Smooth muscle cell (in vitro differentiated cells): ENCODE measurements around the gene EIF4EBP3. TPM values are rescaled to one million over a fixed set of nuclear protein-coding genes. Genes with fewer than 3 reads are reported as not detected.

Experiments used
- DNase-seq: peaks from one replicate; lab custom pipeline; 2025; ENCODE audit not compliant: unreplicated experiment; lab: John Stamatoyannopoulos, UW
- H2AFZ ChIP-seq: fragments of 200-600 bp; sonication (generic); 2 replicates; pipeline ENCODE4 v1.6.0; 2016; ENCODE audit warnings: antibody characterized with exemption, low read depth, mild to moderate bottlenecking
- H3F3A ChIP-seq: fragments of 200-600 bp; sonication (generic); 2 replicates; pipeline ENCODE4 v1.6.0; 2017; ENCODE audit warnings: antibody characterized with exemption, low read depth
- H3K27ac ChIP-seq: fragments of 200-600 bp; sonication (generic); 2 replicates; pipeline ENCODE4 v1.5.1; 2016; ENCODE audit warnings: low read depth, mild to moderate bottlenecking
- H3K27me3 ChIP-seq: fragments of 200-600 bp; sonication (generic); 2 replicates; pipeline ENCODE4 v1.6.1; 2016; ENCODE audit warnings: low read depth, mild to moderate bottlenecking
- H3K36me3 ChIP-seq: fragments of 200-600 bp; sonication (generic); 2 replicates; pipeline ENCODE4 v1.5.1; 2016; ENCODE audit warnings: low read depth
- H3K4me1 ChIP-seq: fragments of 200-600 bp; sonication (generic); 2 replicates; pipeline ENCODE4 v1.5.1; 2016; ENCODE audit warnings: low read depth
- H3K4me2 ChIP-seq: fragments of 200-600 bp; sonication (generic); 2 replicates; pipeline ENCODE4 v1.6.0; 2016; ENCODE audit warnings: mild to moderate bottlenecking
- H3K4me3 ChIP-seq: fragments of 200-600 bp; sonication (generic); 2 replicates; pipeline ENCODE4 v1.5.1; 2016; ENCODE audit warnings: mild to moderate bottlenecking
- H3K79me2 ChIP-seq: fragments of 200-600 bp; sonication (generic); 2 replicates; pipeline ENCODE4 v1.6.0; 2016; ENCODE audit warnings: low read depth, mild to moderate bottlenecking
- H3K9ac ChIP-seq: fragments of 200-600 bp; sonication (generic); 2 replicates; pipeline ENCODE4 v1.6.0; 2016; ENCODE audit warnings: low read depth
- H3K9me3 ChIP-seq: fragments of 200-600 bp; sonication (generic); replicated peaks from 2 replicates; pipeline ENCODE4 v1.5.1; 2016; ENCODE audit warnings: low read depth
- H4K20me1 ChIP-seq: fragments of 200-600 bp; sonication (generic); 2 replicates; pipeline ENCODE4 v1.6.0; 2016; ENCODE audit warnings: low read depth
- CTCF ChIP-seq: fragments of 200-600 bp; sonication (generic); IDR thresholded peaks from 2 replicates; pipeline ENCODE4 v1.5.1; 2017; ENCODE audit warnings: borderline replicate concordance, mild to moderate bottlenecking, antibody characterized with exemption; ENCODE audit not compliant: insufficient read depth, poor library complexity, severe bottlenecking
- WGBS: methylation state at CpG from one replicate; pipeline ENCODE4 v1.1.7; 2016; ENCODE audit warnings: low lambda C conversion rate; 5-methylcytosine and 5-hydroxymethylcytosine counted together
- polyA plus RNA-seq: library from polyadenylated mRNA; unstranded; fragments of >200 nt; fragmentation: Nextera tagmentation; extraction: Ambion mirVana; gene quantifications from 2 replicates; pipeline ENCODE4 v1.2.1, GENCODE V29; 2016
- total RNA-seq: library from RNA; depleted of rRNA; stranded (reverse); fragments of >200 nt; gene quantifications from 2 replicates; pipeline ENCODE4 v1.2.3, GENCODE V29; 2014

EIF4EBP3 gene
- total and polyA plus RNA-seq, 2 experiments from 2014 or later: 3.4 TPM; not detected in 1

- no peak overlapping the region for H3K4me2 ChIP-seq
- no peaks in the 10 kb centered on the region for H3K9me3 ChIP-seq
- H3K9ac ChIP-seq: no peak overlapping the region
- WGBS: 97% methylated on average over 4 of the region's 4 CpGs
- H3K27ac ChIP-seq: no peak overlapping the region
- DNase-seq: no peak
- H3K4me3 ChIP-seq: no peak overlapping the region
- H4K20me1 ChIP-seq: no peaks in the 10 kb centered on the region
- no peaks in the 10 kb centered on the region for H3K27me3 ChIP-seq
- no peaks in the 10 kb centered on the region for H3F3A ChIP-seq
- H2AFZ ChIP-seq: no peak overlapping the region
- H3K79me2 ChIP-seq: no peaks in the 10 kb centered on the region
- no peak for TF ChIP-seq CTCF
- peaks cover 48% of the 10 kb centered on the region for H3K36me3 ChIP-seq
- H3K4me1 ChIP-seq: no peaks in the 10 kb centered on the region
Measured at GRCh38 chr5:140509898-140510297, 37.6 kb upstream of the EIF4EBP3 start.

GRCh38 chr5:140513124-140513523 lies 34.3 kb upstream of the EIF4EBP3 start:
- no peak overlapping the region for H3K4me2 ChIP-seq
- no peaks in the 10 kb centered on the region for H3K4me1 ChIP-seq
- no peaks in the 10 kb centered on the region for H3K79me2 ChIP-seq
- 98% methylated on average over 2 of the region's 2 CpGs for WGBS
- H3K9me3 ChIP-seq: no peaks in the 10 kb centered on the region
- no peak overlapping the region for H3K27ac ChIP-seq
- H3F3A ChIP-seq: no peaks in the 10 kb centered on the region
- no peak overlapping the region for H2AFZ ChIP-seq
- H3K9ac ChIP-seq: no peak overlapping the region
- H3K4me3 ChIP-seq: no peak overlapping the region
- no peak for TF ChIP-seq CTCF
- H3K27me3 ChIP-seq: no peaks in the 10 kb centered on the region
- peaks cover 27% of the 10 kb centered on the region for H3K36me3 ChIP-seq
- no peaks in the 10 kb centered on the region for H4K20me1 ChIP-seq
- DNase-seq: no peak

GRCh38 chr5:140524003-140524402 lies 23.5 kb upstream of the EIF4EBP3 start:
- Histone ChIP-seq H2AFZ (no peak overlapping the region), H3K4me3 (no peak overlapping the region), H3F3A (no peaks in the 10 kb centered on the region), H4K20me1 (no peaks in the 10 kb centered on the region), H3K4me1 (no peaks in the 10 kb centered on the region), H3K27me3 (no peaks in the 10 kb centered on the region), H3K27ac (no peak overlapping the region), H3K79me2 (no peaks in the 10 kb centered on the region), H3K9ac (no peak overlapping the region), H3K4me2 (no peak overlapping the region), H3K36me3 (peaks cover 35% of the 10 kb centered on the region), H3K9me3 (no peaks in the 10 kb centered on the region)
- no peak for TF ChIP-seq CTCF
- DNase-seq: no peak
- 93% methylated on average over 2 of the region's 2 CpGs for WGBS

GRCh38 chr5:140540227-140540626 lies 7.2 kb upstream of the EIF4EBP3 start:
- Histone ChIP-seq H3K9ac (no peak overlapping the region), H3F3A (peaks cover 3% of the 10 kb centered on the region), H3K79me2 (no peaks in the 10 kb centered on the region), H3K27ac (no peak overlapping the region), H3K36me3 (peaks cover 11% of the 10 kb centered on the region), H3K4me1 (no peaks in the 10 kb centered on the region), H3K4me3 (no peak overlapping the region), H3K27me3 (no peaks in the 10 kb centered on the region), H3K9me3 (no peaks in the 10 kb centered on the region), H2AFZ (no peak overlapping the region), H4K20me1 (no peaks in the 10 kb centered on the region), H3K4me2 (no peak overlapping the region)
- 93% methylated on average over 1 of the region's 1 CpG for WGBS
- no peak for DNase-seq
- TF ChIP-seq CTCF: no peak
